T-helper 1 cell treated with Interleukin-12 subunit alpha and Interleukin-12 subunit beta and Interleukin-4 antibody, amounts not matched to agents 30 μg/mL and 1 μg/mL, for 36 hours (primary cell): ENCODE data around the gene RHBDF2.
"Not testable (repeated sequence)": the region's sequence is repeated elsewhere in the genome, so short reads cannot be mapped to it uniquely, and the experiment has no call there.

Source experiments
- H3K27ac Mint-ChIP-seq: one replicate; pipeline ENCODE4 v1.8.0; 2021; ENCODE audit warnings: mild to moderate bottlenecking, mixed read lengths
- H3K27me3 Mint-ChIP-seq: one replicate; pipeline ENCODE4 v1.8.0; 2021; ENCODE audit warnings: low read depth, mixed read lengths
- H3K36me3 Mint-ChIP-seq: one replicate; pipeline ENCODE4 v1.8.0; 2021; ENCODE audit warnings: low read depth, mixed read lengths
- H3K4me1 Mint-ChIP-seq: one replicate; pipeline ENCODE4 v1.8.0; 2021; ENCODE audit warnings: low read depth, mixed read lengths
- H3K4me3 Mint-ChIP-seq: one replicate; pipeline ENCODE4 v1.8.0; 2021; ENCODE audit warnings: mild to moderate bottlenecking, moderate library complexity, mixed read lengths
- H3K9me3 Mint-ChIP-seq: one replicate; pipeline ENCODE4 v1.8.0; 2021; ENCODE audit warnings: mixed read lengths

Gene RHBDF2

GRCh38 chr17:76532072-76532651 is 30.9 kb upstream of the RHBDF2 start:
- H3K36me3 Mint-ChIP-seq, result no peaks in the 10 kb centered on the region
- H3K4me3 Mint-ChIP-seq, result no peak overlapping the region
- H3K4me1 Mint-ChIP-seq, result peaks cover 7% of the 10 kb centered on the region
- peak overlapping the region; percentile 34 for H3K27ac Mint-ChIP-seq
- H3K9me3 Mint-ChIP-seq, result no peaks in the 10 kb centered on the region
- peaks cover 43% of the 10 kb centered on the region for H3K27me3 Mint-ChIP-seq

- no peak overlapping the region for H3K4me3 Mint-ChIP-seq
- H3K9me3 Mint-ChIP-seq, result no peaks in the 10 kb centered on the region
- peak overlapping the region; percentile 34 for H3K27ac Mint-ChIP-seq
- peaks cover 7% of the 10 kb centered on the region for H3K4me1 Mint-ChIP-seq
- H3K36me3 Mint-ChIP-seq, result no peaks in the 10 kb centered on the region
- H3K27me3 Mint-ChIP-seq, result peaks cover 39% of the 10 kb centered on the region
These were observed 30.3 kb upstream of the RHBDF2 start for GRCh38 chr17:76531486-76532038.

GRCh38 chr17:76530811-76531485 is 29.7 kb upstream of the RHBDF2 start:
- H3K27ac Mint-ChIP-seq, result no peak overlapping the region
- no peak overlapping the region for H3K4me3 Mint-ChIP-seq
- H3K27me3 Mint-ChIP-seq, result peaks cover 33% of the 10 kb centered on the region
- no peaks in the 10 kb centered on the region for H3K9me3 Mint-ChIP-seq
- H3K4me1 Mint-ChIP-seq, result peaks cover 7% of the 10 kb centered on the region
- no peaks in the 10 kb centered on the region for H3K36me3 Mint-ChIP-seq

GRCh38 chr17:76530095-76530723 is 29.0 kb upstream of the RHBDF2 start:
- H3K4me1 Mint-ChIP-seq, result peaks cover 7% of the 10 kb centered on the region
- no peak overlapping the region for H3K4me3 Mint-ChIP-seq
- no peaks in the 10 kb centered on the region for H3K9me3 Mint-ChIP-seq
- H3K27me3 Mint-ChIP-seq, result peaks cover 26% of the 10 kb centered on the region
- no peak overlapping the region for H3K27ac Mint-ChIP-seq
- no peaks in the 10 kb centered on the region for H3K36me3 Mint-ChIP-seq

- Mint-ChIP-seq H3K27me3 (peaks cover 25% of the 10 kb centered on the region), H3K27ac (no peak overlapping the region), H3K9me3 (no peaks in the 10 kb centered on the region), H3K4me3 (no peak overlapping the region), H3K36me3 (no peaks in the 10 kb centered on the region), H3K4me1 (peaks cover 7% of the 10 kb centered on the region)
These were observed 28.2 kb upstream of the RHBDF2 start for GRCh38 chr17:76529224-76530094.

GRCh38 chr17:76528528-76529223 is 27.5 kb upstream of the RHBDF2 start:
- Mint-ChIP-seq H3K4me1 (peaks cover 7% of the 10 kb centered on the region), H3K36me3 (no peaks in the 10 kb centered on the region), H3K27ac (no peak overlapping the region), H3K9me3 (no peaks in the 10 kb centered on the region), H3K4me3 (no peak overlapping the region), H3K27me3 (peaks cover 26% of the 10 kb centered on the region)

GRCh38 chr17:76528156-76528527 is 26.9 kb upstream of the RHBDF2 start:
- Mint-ChIP-seq H3K27ac (no peak overlapping the region), H3K27me3 (peaks cover 29% of the 10 kb centered on the region), H3K4me3 (no peak overlapping the region)

GRCh38 chr17:76527430-76528111 is 26.3 kb upstream of the RHBDF2 start:
- H3K36me3 Mint-ChIP-seq, result peaks cover 1% of the 10 kb centered on the region
- H3K27ac Mint-ChIP-seq, result no peak overlapping the region
- peaks cover 25% of the 10 kb centered on the region for H3K27me3 Mint-ChIP-seq
- no peaks in the 10 kb centered on the region for H3K9me3 Mint-ChIP-seq
- peaks cover 13% of the 10 kb centered on the region for H3K4me1 Mint-ChIP-seq
- H3K4me3 Mint-ChIP-seq, result no peak overlapping the region

More at GRCh38 chr17:76528156-76528527, 26.9 kb upstream of the RHBDF2 start:
- H3K4me1 Mint-ChIP-seq, result peaks cover 11% of the 10 kb centered on the region
- H3K36me3 Mint-ChIP-seq, result peaks cover 1% of the 10 kb centered on the region
- no peaks in the 10 kb centered on the region for H3K9me3 Mint-ChIP-seq

- H3K27me3 Mint-ChIP-seq, result peaks cover 22% of the 10 kb centered on the region
- not testable (repeated sequence) for H3K36me3 Mint-ChIP-seq, H3K4me3 Mint-ChIP-seq, H3K9me3 Mint-ChIP-seq
- peak overlapping the region; percentile 3 for H3K27ac Mint-ChIP-seq
- peaks cover 13% of the 10 kb centered on the region for H3K4me1 Mint-ChIP-seq
These were observed 25.8 kb upstream of the RHBDF2 start for GRCh38 chr17:76527016-76527415.

- not testable (repeated sequence) for H3K4me3 Mint-ChIP-seq, H3K27ac Mint-ChIP-seq, H3K9me3 Mint-ChIP-seq, H3K36me3 Mint-ChIP-seq
- peaks cover 18% of the 10 kb centered on the region for H3K27me3 Mint-ChIP-seq
- H3K4me1 Mint-ChIP-seq, result peaks cover 14% of the 10 kb centered on the region
These were observed 24.2 kb upstream of the RHBDF2 start for GRCh38 chr17:76525513-76525833.

- H3K36me3 Mint-ChIP-seq, result peaks cover 1% of the 10 kb centered on the region
- H3K27ac Mint-ChIP-seq, result no peak overlapping the region
- no peaks in the 10 kb centered on the region for H3K9me3 Mint-ChIP-seq
- H3K4me1 Mint-ChIP-seq, result peaks cover 15% of the 10 kb centered on the region
- H3K4me3 Mint-ChIP-seq, result no peak overlapping the region
- H3K27me3 Mint-ChIP-seq, result peaks cover 18% of the 10 kb centered on the region
These were observed 23.6 kb upstream of the RHBDF2 start for GRCh38 chr17:76524598-76525512.

- Mint-ChIP-seq H3K9me3 (no peaks in the 10 kb centered on the region), H3K36me3 (peaks cover 1% of the 10 kb centered on the region), H3K4me1 (peaks cover 21% of the 10 kb centered on the region), H3K27me3 (peaks cover 18% of the 10 kb centered on the region), H3K27ac (peak overlapping the region; percentile 68), H3K4me3 (no peak overlapping the region)
These were observed 22.1 kb upstream of the RHBDF2 start for GRCh38 chr17:76523084-76524037.
